GM18867 (cell line): Measurements from ENCODE around the gene RASA3.
"Not testable (repeated sequence)": the region's sequence is repeated elsewhere in the genome, so short reads cannot be mapped to it uniquely, and the experiment has no call there.

Source experiments
- ATAC-seq: cut with Tn5 transposase; IDR thresholded peaks from one replicate; pipeline ENCODE4 v1.9.1; 2021; ENCODE audit warnings: mild to moderate bottlenecking, moderate library complexity; ENCODE audit not compliant: unreplicated experiment

Gene RASA3

GRCh38 chr13:114115796-114116195 lies 16.6 kb downstream of the RASA3 start:
- ATAC-seq = no peak

GRCh38 chr13:114115191-114115671 lies 17.2 kb downstream of the RASA3 start:
- ATAC-seq = no peak

GRCh38 chr13:114114666-114115065 lies 17.8 kb downstream of the RASA3 start:
- ATAC-seq = not testable (repeated sequence)

GRCh38 chr13:114114006-114114640 lies 18.3 kb downstream of the RASA3 start:
- no peak for ATAC-seq

DNA sequence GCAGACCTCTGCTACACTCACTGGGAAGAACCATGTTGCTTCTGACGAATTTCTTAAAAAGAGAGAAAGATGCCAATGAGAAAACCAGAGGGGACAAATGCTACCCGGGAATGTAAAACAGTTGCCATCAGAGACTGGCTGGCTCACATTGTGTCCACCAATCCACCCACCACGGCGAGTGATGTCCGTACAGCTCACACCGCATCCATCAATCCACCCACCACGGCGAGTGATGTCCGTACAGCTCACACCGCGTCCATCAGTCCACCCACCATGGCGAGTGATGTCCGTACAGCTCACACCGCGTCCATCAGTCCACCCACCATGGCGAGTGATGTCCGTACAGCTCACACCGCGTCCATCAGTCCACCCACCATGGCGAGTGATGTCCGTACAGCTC lies 19.0 kb downstream of the RASA3 start:
- ATAC-seq = not testable (repeated sequence)

DNA sequence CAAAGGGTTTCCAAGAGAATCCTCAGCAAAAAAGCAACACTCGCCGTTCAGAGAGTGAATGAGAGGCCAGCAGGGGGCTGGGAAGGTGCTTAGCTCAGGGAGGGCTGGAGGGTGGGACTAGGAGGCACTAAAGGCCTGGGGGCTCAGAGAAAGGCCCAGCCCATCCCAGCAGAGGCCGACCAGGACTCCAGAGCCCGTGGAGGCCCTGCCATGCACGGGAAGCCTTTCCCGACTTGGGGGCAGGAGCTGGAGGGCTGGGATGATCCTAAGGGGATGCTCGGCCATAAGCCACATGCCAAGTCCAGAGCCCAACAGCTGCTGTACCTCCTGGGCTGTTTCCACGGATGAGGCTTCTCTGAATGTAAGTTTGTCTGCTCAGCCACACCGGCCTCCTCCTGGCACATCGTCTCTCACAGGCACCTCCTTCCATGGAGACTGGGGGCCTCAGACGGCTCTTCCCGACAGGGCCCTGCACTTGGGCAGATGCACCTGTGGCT lies 19.5 kb downstream of the RASA3 start:
- no peak for ATAC-seq

DNA sequence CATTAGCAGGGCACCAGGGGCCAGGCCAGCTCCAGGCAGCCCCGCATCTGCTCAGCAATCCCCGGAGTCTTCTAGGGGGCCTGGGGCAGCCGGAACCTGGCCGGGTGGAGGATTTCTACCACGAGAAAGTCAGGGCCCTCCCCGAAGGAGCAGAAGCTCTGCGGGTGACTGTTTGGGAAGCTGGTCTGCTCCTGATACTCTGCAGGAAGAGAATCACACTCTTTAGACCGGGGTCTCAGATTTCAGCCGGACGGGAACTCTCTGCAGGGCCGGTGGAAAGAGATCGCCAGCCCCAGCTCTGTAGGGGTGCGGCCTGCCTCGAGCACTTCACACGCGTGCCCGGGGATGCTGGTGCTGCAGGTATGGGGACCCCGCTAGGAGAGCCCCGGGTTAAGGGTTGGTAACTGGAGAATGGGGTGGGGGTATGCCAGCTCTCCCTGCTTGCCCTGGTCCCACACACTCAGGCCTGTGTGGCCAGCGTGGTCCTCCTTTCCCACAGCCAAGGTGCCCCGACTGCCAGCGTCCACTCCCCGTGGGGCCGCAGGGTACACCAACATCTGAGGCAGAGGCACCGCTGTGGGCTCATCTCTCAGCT lies 20.1 kb downstream of the RASA3 start:
- no peak for ATAC-seq

- ATAC-seq = no peak
These were observed 20.8 kb downstream of the RASA3 start for GRCh38 chr13:114111577-114111976.

- ATAC-seq = not testable (repeated sequence)
These were observed 21.6 kb downstream of the RASA3 start for GRCh38 chr13:114110830-114111189.

DNA sequence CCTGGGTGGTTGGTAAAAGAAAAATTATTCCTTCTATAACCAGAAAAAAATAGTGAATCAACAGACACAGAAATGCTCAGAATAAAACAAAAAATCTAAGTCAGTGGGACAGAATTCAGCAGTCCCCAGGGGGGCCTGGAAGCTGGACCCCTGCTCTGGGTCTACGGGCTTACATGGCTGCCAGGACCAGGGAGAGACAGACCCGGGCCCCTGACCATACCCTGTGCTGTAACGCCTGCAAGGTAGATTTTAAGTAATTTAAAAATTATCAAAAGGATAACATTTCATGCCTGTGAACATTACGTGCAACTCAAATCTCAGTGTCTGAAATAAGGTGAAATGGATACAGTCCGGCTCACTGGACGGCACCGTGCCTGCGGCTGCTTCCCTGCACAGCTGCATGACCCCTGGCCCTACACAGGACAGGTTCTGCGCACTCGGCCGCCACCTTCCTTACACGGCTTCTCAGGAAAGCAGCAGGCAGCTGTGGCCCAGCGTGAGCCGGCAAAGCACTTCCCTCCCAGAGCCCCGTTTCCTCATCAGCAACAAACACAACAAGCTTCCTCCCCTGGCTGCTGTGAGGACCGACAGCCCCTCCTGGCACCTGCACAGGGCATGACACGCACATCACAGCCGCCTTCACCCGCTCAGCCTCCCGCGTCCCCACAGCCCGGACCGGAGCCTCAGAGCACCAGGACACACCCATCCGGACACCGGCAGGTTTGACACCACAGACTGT lies 22.2 kb downstream of the RASA3 start:
- peak; percentile 56 for ATAC-seq

DNA sequence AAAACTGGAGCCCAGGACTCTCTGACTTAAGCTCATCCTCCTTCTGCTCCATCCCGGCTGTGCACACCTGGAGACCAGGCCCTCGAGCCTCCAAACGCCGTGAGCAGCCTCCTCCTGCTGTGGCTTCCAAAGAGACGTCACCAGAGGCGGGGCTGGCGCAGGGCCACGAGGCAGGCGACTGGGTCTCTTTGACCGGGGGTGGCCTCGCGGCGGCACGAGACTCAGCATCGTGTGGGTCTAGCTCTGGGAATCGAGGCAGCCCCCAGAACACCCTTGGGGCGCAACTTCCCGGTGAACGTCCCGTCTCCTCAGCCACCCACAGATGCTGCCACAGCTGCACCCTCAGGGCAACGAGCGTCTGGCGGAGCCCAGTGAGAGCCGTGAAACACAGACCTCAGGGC lies 22.8 kb downstream of the RASA3 start:
- ATAC-seq = no peak

DNA sequence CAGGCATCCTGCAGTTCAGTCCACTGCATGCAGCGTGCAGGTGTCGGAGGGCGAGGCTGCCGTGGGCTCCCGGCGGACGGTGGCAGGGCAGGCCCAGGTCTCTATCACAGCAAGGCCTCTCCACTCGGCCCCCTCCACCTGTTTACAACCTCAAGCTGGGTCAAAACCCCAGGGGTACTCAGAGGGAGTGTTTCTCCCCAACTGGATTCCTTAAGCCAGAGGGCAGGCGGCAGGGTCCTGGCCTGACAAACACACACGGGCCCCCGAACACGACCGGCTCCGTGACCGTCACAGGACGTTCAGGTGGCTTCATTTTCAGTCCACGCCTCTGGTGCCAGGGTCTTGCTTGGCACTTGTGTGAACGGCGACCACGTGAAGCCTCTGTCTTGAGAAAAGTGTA lies 23.5 kb downstream of the RASA3 start:
- no peak for ATAC-seq

DNA sequence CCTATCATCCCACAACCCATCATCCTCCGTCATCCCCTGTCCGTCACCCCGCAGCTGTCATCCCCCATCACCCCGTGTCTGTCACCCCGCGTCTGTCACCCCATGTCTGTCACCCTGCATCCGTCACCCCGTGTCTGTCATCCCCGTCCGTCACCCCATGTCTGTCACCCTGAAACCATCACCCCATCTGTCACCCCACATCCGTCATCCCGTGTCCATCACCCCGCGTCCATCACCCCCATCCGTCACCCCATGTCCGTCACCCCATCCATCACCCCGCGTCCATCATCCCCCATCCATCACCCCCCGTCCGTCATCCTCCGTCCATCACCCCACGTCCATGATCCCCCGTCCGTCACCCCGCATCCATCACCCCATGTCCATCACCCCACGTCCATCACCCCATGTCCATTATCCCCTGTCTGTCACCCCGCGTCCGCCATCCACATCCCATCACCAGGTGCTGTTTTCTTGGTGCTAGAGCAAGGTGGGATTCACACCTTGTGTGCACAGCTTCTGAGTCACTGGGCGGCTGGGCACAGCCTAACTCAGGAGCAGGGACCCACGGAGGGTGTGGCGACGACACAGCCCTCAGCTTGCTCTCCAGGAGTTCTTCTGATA lies 24.2 kb downstream of the RASA3 start:
- ATAC-seq = no peak

- ATAC-seq = no peak
These were observed 24.7 kb downstream of the RASA3 start for GRCh38 chr13:114107686-114108081.

GRCh38 chr13:114106991-114107685 lies 25.3 kb downstream of the RASA3 start:
- ATAC-seq = no peak

DNA sequence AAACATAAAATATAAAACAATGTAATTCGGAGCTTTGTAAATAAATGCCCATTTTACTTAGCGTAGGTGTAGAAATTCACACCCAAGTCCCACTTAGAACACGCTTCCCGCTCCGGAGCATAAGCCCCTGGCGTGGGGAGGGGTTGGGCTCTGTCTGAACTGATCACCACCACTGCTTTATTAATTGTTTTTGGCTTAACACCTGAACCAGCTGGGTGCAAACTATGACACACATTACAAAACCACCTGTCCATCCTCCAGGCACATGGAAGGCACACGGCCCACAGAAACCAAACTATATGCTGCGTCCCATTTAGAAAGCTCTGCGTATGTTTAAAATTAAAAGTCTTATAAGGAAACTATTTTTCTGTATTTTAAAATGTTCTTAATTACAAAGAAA lies 25.9 kb downstream of the RASA3 start:
- no peak for ATAC-seq

GRCh38 chr13:114105521-114106225 lies 26.8 kb downstream of the RASA3 start:
- no peak for ATAC-seq

- no peak for ATAC-seq
These were observed 27.5 kb downstream of the RASA3 start for GRCh38 chr13:114104655-114105520.
